Retinal pigment epithelial cell (primary cell): ENCODE results near the gene AFF2.

Source experiments
- DNase-seq: peaks from one replicate; pipeline ENCODE4 v3.0.0-alpha.2; 2010; ENCODE audit warnings: low read depth
- H3K4me3 ChIP-seq: 2 replicates; pipeline ENCODE4 v1.5.1; 2011; ENCODE audit warnings: mild to moderate bottlenecking, low read length, control low read depth, moderate library complexity
- TF ChIP-seq, protein P1 (sequence below): conservative IDR thresholded peaks from 2 replicates; pipeline ENCODE4 v1.5.1; 2011; ENCODE audit warnings: low read depth, low read length, control low read depth, inconsistent platforms

Gene AFF2

DNA sequence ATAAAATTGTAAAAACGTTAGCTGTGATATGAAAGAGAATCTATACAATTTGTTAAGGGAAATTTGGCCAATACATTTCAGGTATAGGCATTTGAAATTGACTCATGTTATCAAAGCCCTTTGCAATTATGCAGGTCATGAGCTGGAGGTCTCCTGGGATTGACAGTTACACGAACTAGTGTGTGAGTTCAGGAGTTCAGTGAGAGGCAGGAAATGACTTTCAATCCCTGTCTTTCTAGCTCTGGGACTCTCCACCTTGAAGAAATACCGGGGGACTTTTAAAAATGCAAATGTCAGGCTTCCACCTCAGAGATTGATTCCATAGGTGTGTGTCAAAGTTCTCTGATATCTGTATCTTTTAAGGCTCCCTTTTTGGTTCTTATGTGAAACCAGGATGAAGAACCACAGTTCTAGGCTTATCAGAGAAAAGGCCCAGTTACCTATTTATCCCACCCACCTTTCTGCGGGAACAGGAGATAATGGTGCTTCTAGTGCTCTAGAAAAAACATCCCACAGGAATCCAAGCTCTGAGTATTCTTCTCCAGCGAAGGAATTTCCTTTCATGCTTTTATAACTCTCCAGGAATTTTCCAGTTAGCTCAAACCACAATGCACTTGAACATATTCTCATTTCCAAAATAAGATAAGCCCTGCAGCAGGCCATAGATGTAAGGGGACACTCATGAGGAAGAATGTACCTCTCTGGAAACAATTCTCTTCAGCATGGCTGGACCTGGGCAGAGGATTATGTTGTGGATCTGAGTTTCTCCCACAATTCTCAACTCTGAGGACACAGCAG, 503.6 kb downstream of the AFF2 start:
- no peak overlapping the region for H3K4me3 ChIP-seq
- TF ChIP-seq, protein P1, sequence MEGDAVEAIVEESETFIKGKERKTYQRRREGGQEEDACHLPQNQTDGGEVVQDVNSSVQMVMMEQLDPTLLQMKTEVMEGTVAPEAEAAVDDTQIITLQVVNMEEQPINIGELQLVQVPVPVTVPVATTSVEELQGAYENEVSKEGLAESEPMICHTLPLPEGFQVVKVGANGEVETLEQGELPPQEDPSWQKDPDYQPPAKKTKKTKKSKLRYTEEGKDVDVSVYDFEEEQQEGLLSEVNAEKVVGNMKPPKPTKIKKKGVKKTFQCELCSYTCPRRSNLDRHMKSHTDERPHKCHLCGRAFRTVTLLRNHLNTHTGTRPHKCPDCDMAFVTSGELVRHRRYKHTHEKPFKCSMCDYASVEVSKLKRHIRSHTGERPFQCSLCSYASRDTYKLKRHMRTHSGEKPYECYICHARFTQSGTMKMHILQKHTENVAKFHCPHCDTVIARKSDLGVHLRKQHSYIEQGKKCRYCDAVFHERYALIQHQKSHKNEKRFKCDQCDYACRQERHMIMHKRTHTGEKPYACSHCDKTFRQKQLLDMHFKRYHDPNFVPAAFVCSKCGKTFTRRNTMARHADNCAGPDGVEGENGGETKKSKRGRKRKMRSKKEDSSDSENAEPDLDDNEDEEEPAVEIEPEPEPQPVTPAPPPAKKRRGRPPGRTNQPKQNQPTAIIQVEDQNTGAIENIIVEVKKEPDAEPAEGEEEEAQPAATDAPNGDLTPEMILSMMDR: no peak
- DNase-seq: no peak

DNA sequence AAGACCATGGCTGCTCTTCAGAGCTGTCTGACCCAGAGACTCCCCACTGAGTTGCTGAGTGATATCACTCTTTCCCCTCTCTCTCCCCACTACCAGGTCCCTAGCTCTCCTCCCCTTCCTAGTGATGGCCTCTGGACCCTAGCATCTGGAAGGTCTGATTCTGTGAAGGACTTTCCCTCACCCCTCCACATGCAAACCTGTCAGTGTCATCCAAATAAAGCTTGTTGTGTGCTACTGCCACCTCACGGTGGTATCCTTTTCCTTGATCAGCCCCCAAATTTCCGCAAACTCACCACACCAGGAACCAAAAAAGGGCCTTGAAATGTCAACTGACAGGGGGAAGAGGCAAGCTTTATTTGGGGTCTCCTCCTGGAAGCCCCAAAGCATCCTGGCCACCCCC, 504.5 kb downstream of the AFF2 start:
- DNase-seq: no peak
- H3K4me3 ChIP-seq: no peak overlapping the region
- TF ChIP-seq, protein P1: no peak

DNA sequence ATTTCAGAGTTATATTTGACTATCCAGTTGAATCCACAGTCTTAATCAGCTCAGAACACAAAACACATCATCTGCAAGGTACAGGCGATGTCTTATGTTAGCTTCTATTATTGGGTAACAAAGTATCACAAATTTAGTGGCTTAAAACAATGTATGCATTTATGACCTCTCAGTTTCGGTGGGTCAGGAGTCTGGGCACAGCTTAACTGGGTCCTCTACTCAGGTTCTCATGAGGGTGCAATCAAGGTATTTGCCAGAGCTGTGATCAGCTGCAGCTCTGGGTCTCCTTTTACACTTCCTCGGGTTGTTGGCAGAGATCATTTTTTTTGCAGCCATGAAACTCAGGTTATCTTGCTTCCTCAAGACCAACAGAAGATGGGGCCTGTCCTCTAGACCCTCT, 505.8 kb downstream of the AFF2 start:
- no peak overlapping the region for H3K4me3 ChIP-seq
- DNase-seq: no peak
- TF ChIP-seq, protein P1: no peak

DNA sequence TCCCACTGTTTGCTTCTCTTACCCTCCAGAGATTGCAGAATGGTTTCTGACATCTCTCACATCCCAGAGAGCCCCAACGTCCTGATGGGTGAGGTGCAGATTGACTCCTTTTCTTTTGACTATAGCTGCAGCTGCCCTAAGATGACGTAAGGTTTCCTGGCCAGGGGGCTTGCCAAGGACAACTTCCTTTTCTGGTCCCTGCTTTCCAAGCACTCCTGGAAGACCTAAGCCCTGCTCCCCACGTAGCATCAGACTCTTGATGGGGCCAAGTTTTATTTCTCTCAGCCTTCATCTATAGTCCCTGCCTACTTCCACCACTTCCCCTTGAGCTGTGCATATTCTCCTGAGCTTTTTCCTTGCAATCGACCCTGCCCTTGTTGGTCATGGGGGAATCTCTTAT, 507.0 kb downstream of the AFF2 start:
- TF ChIP-seq, protein P1: no peak
- no peak overlapping the region for H3K4me3 ChIP-seq
- DNase-seq: no peak

DNA sequence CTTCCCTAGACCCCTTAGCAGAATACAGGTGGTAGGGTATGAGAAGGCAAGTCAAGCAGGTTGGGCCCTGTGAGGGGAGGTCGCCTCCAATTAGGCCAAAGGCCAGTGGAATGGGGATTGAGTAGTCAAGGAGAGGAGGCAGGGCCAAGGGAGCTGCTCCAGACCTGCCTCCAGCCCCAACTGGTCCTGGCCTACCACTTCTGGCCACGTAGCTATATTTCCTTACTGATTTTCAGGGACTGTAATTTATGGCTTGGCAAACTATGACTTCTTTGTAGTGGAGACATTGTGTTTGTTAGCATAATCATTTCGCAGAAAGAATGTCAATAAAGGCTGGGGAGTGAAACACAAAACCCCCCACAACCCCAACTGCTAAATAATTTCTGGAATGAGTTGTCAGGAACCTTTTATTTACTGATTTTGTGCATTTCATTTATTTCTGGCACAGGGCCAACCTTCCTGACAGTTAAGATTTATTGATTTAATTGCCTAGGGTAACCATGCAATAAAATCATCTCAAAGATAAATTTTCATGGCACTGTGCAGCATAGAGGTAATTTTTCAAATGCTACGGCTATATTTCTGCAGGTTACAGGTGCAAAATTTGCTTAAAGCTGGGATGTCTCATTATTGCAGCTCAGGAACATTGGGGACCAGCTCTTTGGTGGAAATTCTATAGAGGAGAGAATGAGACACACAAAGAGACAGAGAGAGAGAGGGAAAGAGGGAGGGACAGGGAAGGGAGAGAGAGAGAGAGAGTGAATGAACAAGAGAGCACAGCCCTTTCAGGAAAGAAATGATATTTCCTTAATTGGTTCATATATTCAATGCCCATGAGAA, 509.8 kb downstream of the AFF2 start:
- TF ChIP-seq, protein P1: no peak
- DNase-seq: no peak
- H3K4me3 ChIP-seq: no peak overlapping the region

DNA sequence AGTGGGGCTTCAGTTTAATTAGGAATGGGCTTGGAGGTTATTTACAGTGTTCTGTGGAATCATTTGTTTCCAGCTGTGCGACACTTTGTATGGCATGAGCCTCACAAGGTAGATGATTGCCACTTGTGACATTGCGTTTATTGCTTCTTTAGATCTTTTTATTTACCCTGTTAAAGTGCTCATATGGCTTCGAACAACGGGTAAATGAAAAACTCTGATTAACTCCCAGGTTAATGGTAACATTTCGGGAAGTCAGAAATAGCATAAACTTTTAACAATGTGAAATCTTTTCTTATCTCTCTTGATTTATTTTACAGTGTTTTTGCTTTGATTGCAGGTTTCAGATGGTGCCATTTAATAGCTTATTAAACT, 510.4 kb downstream of the AFF2 start:
- DNase-seq: no peak
- no peak overlapping the region for H3K4me3 ChIP-seq
- TF ChIP-seq, protein P1: no peak
